Esophagus (tissue), 2 donors: Measurements from ENCODE around the gene SSR4. TPM values are rescaled to one million over a fixed set of nuclear protein-coding genes. Genes with fewer than 3 reads are reported as not detected.

Source experiments
- H3K27ac ChIP-seq, 2 donors: one replicate each; pipeline ENCODE4 v1.5.1; 2013; ENCODE audit warnings: low read depth in 2 of 2, mild to moderate bottlenecking in 2 of 2, inconsistent platforms in 1 of 2, low read length in 1 of 2, moderate library complexity in 1 of 2
- H3K27me3 ChIP-seq, 2 donors: one replicate each; pipeline ENCODE4 v1.6.1; 2013; ENCODE audit warnings: low read length in 2 of 2, control low read depth in 1 of 2, mild to moderate bottlenecking in 1 of 2; ENCODE audit not compliant: insufficient read depth in 2 of 2, control insufficient read depth in 1 of 2
- H3K36me3 ChIP-seq, 2 donors: one replicate each; pipeline ENCODE4 v1.6.1; 2013; ENCODE audit warnings: low read length in 1 of 2; ENCODE audit not compliant: control insufficient read depth in 2 of 2, insufficient read depth in 2 of 2
- H3K4me1 ChIP-seq, 2 donors: one replicate each; pipeline ENCODE4 v1.6.1; 2013; ENCODE audit warnings: low read length in 1 of 2; ENCODE audit not compliant: control insufficient read depth in 2 of 2, insufficient read depth in 2 of 2
- H3K4me3 ChIP-seq, 2 donors: one replicate each; pipeline ENCODE4 v1.5.1; 2013; ENCODE audit warnings: low read length in 2 of 2, mild to moderate bottlenecking in 2 of 2, low read depth in 1 of 2, moderate library complexity in 1 of 2
- H3K9me3 ChIP-seq, 2 donors: one replicate each; pipeline ENCODE4 v1.6.1; 2013; ENCODE audit warnings: mild to moderate bottlenecking in 2 of 2, low read depth in 1 of 2, low read length in 1 of 2, moderate library complexity in 1 of 2; ENCODE audit not compliant: control insufficient read depth in 2 of 2, insufficient read depth in 1 of 2
- WGBS, 2 donors: extraction: QIAGEN DNeasy Blood & Tissue Kit; methylation state at CpG; one replicate each; pipeline ENCODE4 v1.1.7; 2013; 5-methylcytosine and 5-hydroxymethylcytosine counted together
- polyA plus RNA-seq, 2 donors: library from polyadenylated mRNA; stranded (reverse); fragments of 200-250 nt; gene quantifications; one replicate each; pipeline ENCODE4 v1.2.3, GENCODE V29; 2013
- donor health status: healthy with polysubstance abuse.
- donor health status: Bipolar disorder and iron deficiency.

SSR4 gene
- polyA plus RNA-seq, 2 donors: 308 to 359 TPM

DNA sequence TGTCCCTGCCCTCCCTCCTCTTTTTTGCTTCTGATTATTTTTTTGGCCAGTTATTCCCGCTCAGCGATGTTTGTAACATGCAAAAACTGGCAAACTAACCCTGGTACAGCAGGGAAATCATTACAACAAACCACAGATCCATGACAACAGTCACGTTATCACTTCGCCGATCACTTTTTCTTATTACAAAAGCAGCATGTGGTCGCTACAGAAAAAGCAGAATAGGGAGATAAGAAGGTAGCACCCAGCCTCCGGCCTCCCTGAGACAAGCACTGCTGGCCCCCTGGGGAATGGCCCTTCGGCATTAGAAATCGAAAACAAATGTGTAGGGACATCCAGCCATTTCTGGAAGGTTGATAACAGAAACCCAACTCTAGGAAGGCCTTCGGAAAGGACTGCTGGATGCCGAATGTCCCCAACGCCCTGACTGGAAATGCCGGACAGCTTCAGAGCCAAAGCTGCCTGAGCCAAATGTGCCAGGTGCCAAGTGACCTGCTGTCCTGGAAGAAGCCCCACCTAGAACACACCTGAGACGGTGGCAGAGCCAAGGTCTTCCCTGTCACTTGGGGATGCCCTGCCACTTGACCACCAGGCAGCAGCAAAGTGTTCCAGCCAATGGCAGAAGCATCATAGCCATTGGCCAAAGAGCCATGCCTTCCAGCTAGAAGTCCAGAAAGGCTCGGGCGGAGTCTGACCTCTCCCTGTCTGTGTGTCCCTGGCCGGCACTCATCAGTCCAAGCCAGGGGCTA is 3.2 kb upstream of the SSR4 start:
- Histone ChIP-seq H3K9me3 (no peaks in the 10 kb centered on the region), H3K4me1 (peaks cover 0 to 21% of the 10 kb centered on the region in 2 donors), H3K27ac (no peak overlapping the region), H3K4me3 (no peak overlapping the region), H3K36me3 (peaks cover 0 to 26% of the 10 kb centered on the region in 2 donors), H3K27me3 (no peaks in the 10 kb centered on the region)
- 63 to 73% methylated on average over 17 of the region's 17 CpGs for WGBS, 2 donors

DNA sequence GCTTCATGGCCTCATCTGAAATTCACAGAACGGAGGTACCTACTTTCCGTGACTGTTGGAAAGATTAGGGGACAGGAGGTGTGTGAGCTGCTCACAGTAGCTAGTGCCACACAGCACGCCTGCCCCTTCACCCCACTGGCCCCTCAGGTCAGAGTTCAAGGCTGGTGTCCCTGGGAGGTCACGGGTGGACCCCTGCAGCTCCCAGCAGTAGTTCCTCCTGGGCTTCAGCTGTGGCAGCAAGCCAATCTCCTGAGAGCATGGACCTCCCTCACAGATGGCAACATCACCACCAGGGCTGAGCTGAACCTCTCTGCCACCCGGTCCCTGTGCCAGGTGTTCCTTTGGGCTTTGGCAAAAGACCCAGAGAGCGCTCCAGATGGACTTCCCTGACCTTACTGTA is 2.1 kb upstream of the SSR4 start:
- H3K27me3 ChIP-seq: no peaks in the 10 kb centered on the region
- peaks cover 0 to 23% of the 10 kb centered on the region in 2 donors for H3K36me3 ChIP-seq
- WGBS, 2 donors: 85 to 92% methylated on average over 6 of the region's 6 CpGs
- H3K4me1 ChIP-seq: peaks cover 0 to 21% of the 10 kb centered on the region in 2 donors
- peaks cover 0 to 3% of the 10 kb centered on the region in 2 donors for H3K9me3 ChIP-seq
- H3K27ac ChIP-seq: no peak overlapping the region
- H3K4me3 ChIP-seq: no peak overlapping the region

- Histone ChIP-seq H3K36me3 (peaks cover 0 to 23% of the 10 kb centered on the region in 2 donors), H3K27ac (peak overlapping the region; percentile 94 to 98), H3K4me3 (peak overlapping the region; percentile 53 to 85), H3K9me3 (peaks cover 0 to 3% of the 10 kb centered on the region in 2 donors), H3K4me1 (peaks cover 0 to 21% of the 10 kb centered on the region in 2 donors), H3K27me3 (no peaks in the 10 kb centered on the region)
- 12 to 45% methylated on average over 7 of the region's 7 CpGs for WGBS, 2 donors
Measured at GRCh38 chrX:153793291-153793690, 1.2 kb upstream of the SSR4 start.

- H3K4me1 ChIP-seq: peaks cover 0 to 21% of the 10 kb centered on the region in 2 donors
- peak overlapping the region; percentile 55 to 85 for H3K4me3 ChIP-seq
- H3K36me3 ChIP-seq: peaks cover 0 to 20% of the 10 kb centered on the region in 2 donors
- peak overlapping the region; percentile 59 to 89 for H3K27ac ChIP-seq
- H3K27me3 ChIP-seq: no peaks in the 10 kb centered on the region
- 5 to 35% methylated on average over 47 of the region's 47 CpGs for WGBS, 2 donors
- H3K9me3 ChIP-seq: peaks cover 0 to 3% of the 10 kb centered on the region in 2 donors
Measured at GRCh38 chrX:153794897-153795816, 689 bp downstream of the SSR4 start.

GRCh38 chrX:153797415-153798015 is 3.0 kb downstream of the SSR4 start:
- Histone ChIP-seq H3K36me3 (peaks cover 0 to 20% of the 10 kb centered on the region in 2 donors), H3K4me3 (no peak overlapping the region), H3K9me3 (peaks cover 0 to 3% of the 10 kb centered on the region in 2 donors), H3K27me3 (no peaks in the 10 kb centered on the region), H3K4me1 (peaks cover 0 to 13% of the 10 kb centered on the region in 2 donors), H3K27ac (no peak overlapping the region)
- WGBS, 2 donors: 90 to 92% methylated on average over 13 to 15 of the region's 15 CpGs

- peaks cover 0 to 3% of the 10 kb centered on the region in 2 donors for H3K9me3 ChIP-seq
- WGBS, 2 donors: 79 to 80% methylated on average over 5 of the region's 5 CpGs
Measured at GRCh38 chrX:153799326-153799725, 4.9 kb downstream of the SSR4 start.

DNA sequence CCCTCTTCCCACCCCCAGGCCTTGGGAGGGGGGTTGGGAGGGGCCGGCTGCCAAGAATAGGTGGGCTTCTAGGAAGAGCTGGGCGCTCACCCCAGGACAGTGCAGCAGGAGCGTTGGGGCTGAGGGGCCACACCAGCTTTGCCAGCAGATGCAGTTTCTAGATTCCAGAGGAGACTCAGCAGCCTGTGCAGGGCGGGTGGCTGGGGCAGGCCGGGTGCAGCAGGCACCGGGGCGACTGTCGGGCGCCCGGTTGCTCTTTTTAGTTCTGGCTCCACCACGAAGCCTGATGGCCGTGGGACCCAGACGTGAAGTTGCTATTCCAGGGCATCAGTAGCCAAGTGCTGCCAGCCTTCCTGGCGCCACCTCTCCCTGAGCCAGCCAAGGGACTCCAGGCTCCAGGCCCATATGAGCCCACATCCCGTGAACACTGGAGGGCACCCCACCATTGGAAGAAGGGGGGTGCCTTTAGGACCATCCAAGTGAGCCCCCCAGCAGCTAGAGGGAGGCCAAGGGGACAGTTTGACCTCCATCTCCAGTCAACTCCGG is 5.8 kb downstream of the SSR4 start:
- Histone ChIP-seq H3K27me3 (no peaks in the 10 kb centered on the region), H3K4me3 (no peak overlapping the region), H3K27ac (no peak overlapping the region), H3K9me3 (peaks cover 0 to 3% of the 10 kb centered on the region in 2 donors), H3K4me1 (peaks cover 0 to 7% of the 10 kb centered on the region in 2 donors), H3K36me3 (peaks cover 0 to 20% of the 10 kb centered on the region in 2 donors)
- WGBS, 2 donors: 70 to 75% methylated on average over 14 to 16 of the region's 16 CpGs

More at GRCh38 chrX:153799326-153799725, 4.9 kb downstream of the SSR4 start:
- Histone ChIP-seq H3K27me3 (no peaks in the 10 kb centered on the region), H3K4me1 (peaks cover 0 to 8% of the 10 kb centered on the region in 2 donors), H3K4me3 (no peak overlapping the region), H3K36me3 (peaks cover 0 to 20% of the 10 kb centered on the region in 2 donors), H3K27ac (no peak overlapping the region)

DNA sequence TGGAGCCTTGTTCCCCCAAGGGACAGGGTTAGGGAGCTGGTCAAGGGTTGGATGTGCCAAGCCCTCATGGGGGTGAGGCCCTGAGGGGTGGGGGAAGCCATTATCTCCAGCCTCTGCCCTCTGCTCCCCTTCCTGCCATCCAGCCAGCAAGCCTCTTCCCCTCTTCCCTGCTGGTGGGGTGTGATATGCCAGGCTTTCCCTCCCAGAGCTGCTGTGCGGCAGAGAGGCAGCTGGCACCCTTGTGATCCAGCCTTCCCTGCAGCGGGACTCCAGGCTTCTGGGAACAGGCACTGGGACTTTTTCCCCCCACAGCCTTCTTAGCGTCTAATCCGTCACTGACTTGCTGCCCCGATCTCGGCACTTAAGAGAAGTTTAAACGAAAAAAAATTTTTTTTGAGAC is 6.3 kb downstream of the SSR4 start:
- no peak overlapping the region for H3K4me3 ChIP-seq
- H3K9me3 ChIP-seq: peaks cover 0 to 3% of the 10 kb centered on the region in 2 donors
- peaks cover 0 to 6% of the 10 kb centered on the region in 2 donors for H3K4me1 ChIP-seq
- WGBS, 2 donors: 85% methylated on average over 7 of the region's 7 CpGs
- no peak overlapping the region for H3K27ac ChIP-seq
- H3K36me3 ChIP-seq: peaks cover 0 to 20% of the 10 kb centered on the region in 2 donors
- no peaks in the 10 kb centered on the region for H3K27me3 ChIP-seq

GRCh38 chrX:153801669-153802068 is 7.2 kb downstream of the SSR4 start:
- H3K27ac ChIP-seq: no peak overlapping the region
- H3K36me3 ChIP-seq: peaks cover 0 to 20% of the 10 kb centered on the region in 2 donors
- peaks cover 0 to 3% of the 10 kb centered on the region in 2 donors for H3K9me3 ChIP-seq
- no peaks in the 10 kb centered on the region for H3K27me3 ChIP-seq
- 82 to 88% methylated on average over 8 of the region's 8 CpGs for WGBS, 2 donors
- H3K4me1 ChIP-seq: peaks cover 0 to 7% of the 10 kb centered on the region in 2 donors
- H3K4me3 ChIP-seq: no peak overlapping the region
